ENCODE measurements around the gene PTPRM. TPM values are rescaled to one million over a fixed set of nuclear protein-coding genes. Genes with fewer than 3 reads are reported as not detected.

Gene PTPRM
- total and polyA plus RNA-seq, 2 donors (not counting 3 experiments of a cell fraction or from before 2014, with no cell fraction given): 37.4 to 43.7 TPM

GRCh38 chr18:8399138-8399537, 832.0 kb downstream of the PTPRM start:
- no peak overlapping the region for H3K4me3 ChIP-seq (replicated peaks in 1 of 3; ENCODE audit: insufficient read depth in 1 of 3, low read depth in 1 of 3, low read length in 3 of 3)
- FAIRE-seq (no peak), DNase-seq (ENCODE audit: low read depth, low spot score) (no peak)
- no peak overlapping the region for H2AFZ ChIP-seq (ENCODE audit: low read depth, low read length)
- H3K9me1 ChIP-seq (replicated peaks; ENCODE audit: control insufficient read depth, extremely low read depth, insufficient read depth, low read length): no peaks in the 10 kb centered on the region
- no peak overlapping the region for H3K4me2 ChIP-seq (ENCODE audit: insufficient read depth, low read length)
- no peaks in the 10 kb centered on the region for H3K4me1 ChIP-seq (ENCODE audit: control insufficient read depth, extremely low read depth, insufficient read depth, low read length)
- POLR2A ChIA-PET: no interaction called here
- no peaks in the 10 kb centered on the region for H3K9me3 ChIP-seq (replicated peaks; ENCODE audit: control insufficient read depth, insufficient read depth, low read length)
- intact Hi-C loops (cut with micrococcal nuclease) (no loop called here), dilution Hi-C loops (cut with MboI; ENCODE audit: extremely low pct_ligation_motif_present, low sequenced_read_pairs) (no loop called here)
- no peak overlapping the region for H3K27ac ChIP-seq (ENCODE audit: insufficient read depth, low read depth, low read length)
- H4K20me1 ChIP-seq (replicated peaks; ENCODE audit: control insufficient read depth, extremely low read depth, insufficient read depth, low read length): no peaks in the 10 kb centered on the region
- H3K27me3 ChIP-seq (ENCODE audit: control insufficient read depth in 2 of 2, insufficient read depth in 2 of 2, low read length in 2 of 2): no peaks in the 10 kb centered on the region
- CTCF ChIA-PET: interaction anchor here (2.3 kb wide), 1 partner anchor 9 kb away, joined by 6 read pairs; no protein-coding TSS in a partner anchor
- no TSS peak for BruUV-seq (replicated peaks)
- no peaks in the 10 kb centered on the region for H3K79me2 ChIP-seq (ENCODE audit: control insufficient read depth, insufficient read depth, low read length)
- H3K9ac ChIP-seq (replicated peaks; ENCODE audit: extremely low read depth, insufficient read depth, low read length): no peak overlapping the region
- H3K36me3 ChIP-seq (ENCODE audit: control insufficient read depth in 2 of 2, extremely low read depth in 1 of 2, insufficient read depth in 2 of 2, low read length in 2 of 2): no peaks in the 10 kb centered on the region
- TF ChIP-seq JUN (IDR thresholded peaks at IDR 0.05; ENCODE audit: borderline replicate concordance, insufficient read depth, insufficient read length, low read depth) (no peak), GATA2 (IDR thresholded peaks at IDR 0.05; ENCODE audit: insufficient read depth, insufficient read length, low read depth, low read length) (no peak), POLR2A (IDR thresholded peaks at IDR 0.05; ENCODE audit: low read depth, low read length) (no peak), MYC (IDR thresholded peaks at IDR 0.05; ENCODE audit: low read depth, low read length) (no peak), POLR2AphosphoS5 (IDR thresholded peaks at IDR 0.05; ENCODE audit: insufficient read depth, low read depth, low read length) (no peak), MAX (IDR thresholded peaks at IDR 0.05; ENCODE audit: insufficient read depth, insufficient read length) (no peak), FOS (IDR thresholded peaks at IDR 0.05; ENCODE audit: borderline replicate concordance, insufficient read depth, low read length) (no peak), EZH2 (IDR thresholded peaks at IDR 0.05; ENCODE audit: borderline replicate concordance, low read depth, low read length, severe bottlenecking) (no peak), CTCF (IDR thresholded peaks at IDR 0.05; ENCODE audit: extremely low read depth in 1 of 2, insufficient read depth in 1 of 2, low read depth in 1 of 2, low read length in 2 of 2) (no peak)

Data from endothelial cell of umbilical vein (primary cell).